ENCODE measurements around the gene OR2AT4.
A peak's percentile ranks its signal among the peaks of the same experiment; 100 is the strongest.

DNA sequence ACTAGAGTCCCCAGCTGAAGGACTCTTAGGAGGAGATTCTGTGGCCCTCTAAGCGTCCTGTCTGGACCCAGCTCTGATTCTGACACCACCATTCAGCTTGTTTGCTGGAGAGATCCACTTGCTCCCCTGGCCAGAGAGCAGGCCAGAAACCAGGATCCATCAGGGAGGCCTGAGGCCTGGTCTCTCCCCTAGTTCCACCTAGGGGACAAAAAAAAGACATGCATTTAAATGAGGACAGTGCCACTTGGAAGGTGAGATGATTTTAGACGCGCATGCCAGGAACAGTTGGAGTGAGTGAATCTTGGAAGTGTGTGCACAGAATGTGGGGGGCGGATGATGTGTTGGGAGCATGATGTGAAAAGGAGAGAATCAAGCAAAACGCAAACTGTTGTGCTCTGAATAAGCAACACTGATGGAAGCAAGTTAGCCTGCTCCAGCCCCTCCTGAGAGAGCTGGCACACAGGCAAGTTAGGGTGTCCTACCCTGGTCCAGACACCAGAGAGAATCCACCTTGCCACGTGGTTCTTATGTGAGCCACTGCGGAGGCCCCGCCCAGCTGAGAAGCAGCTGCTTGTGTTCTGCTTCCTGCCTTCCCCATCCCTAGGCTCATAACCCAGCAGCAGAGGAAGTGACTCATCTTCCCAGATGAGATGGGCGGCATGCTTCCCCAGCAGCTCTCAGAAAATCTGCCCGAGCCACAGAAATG lies 46.2 kb upstream of the OR2AT4 start:
- TF ChIP-seq RAD21 (IDR thresholded peaks at IDR 0.05; ENCODE audit: low read depth) = no peak
- TF ChIP-seq CREB1 (IDR thresholded peaks at IDR 0.05; ENCODE audit: low read depth) = no peak
- no peak for TF ChIP-seq EP300 (IDR thresholded peaks at IDR 0.05; ENCODE audit: borderline replicate concordance)
- no peak for TF ChIP-seq TAF1 (IDR thresholded peaks at IDR 0.05; ENCODE audit: low read depth)
- TF ChIP-seq TEAD4 (IDR thresholded peaks at IDR 0.05) = no peak
- TF ChIP-seq, protein P1, sequence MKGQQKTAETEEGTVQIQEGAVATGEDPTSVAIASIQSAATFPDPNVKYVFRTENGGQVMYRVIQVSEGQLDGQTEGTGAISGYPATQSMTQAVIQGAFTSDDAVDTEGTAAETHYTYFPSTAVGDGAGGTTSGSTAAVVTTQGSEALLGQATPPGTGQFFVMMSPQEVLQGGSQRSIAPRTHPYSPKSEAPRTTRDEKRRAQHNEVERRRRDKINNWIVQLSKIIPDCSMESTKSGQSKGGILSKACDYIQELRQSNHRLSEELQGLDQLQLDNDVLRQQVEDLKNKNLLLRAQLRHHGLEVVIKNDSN (IDR thresholded peaks at IDR 0.05) = peak; percentile 12; the same call in 1 of the 2 replicates

Data from Ishikawa (cell line).